SK-N-SH treated with all-trans-retinoic acid at 6 μM for 48 hours (cell line): Measurements from ENCODE around the gene GLDC.

Experiments
- ATAC-seq: fragments of 200-7000 bp; cut with Tn5 transposase; 3 replicates; pipeline ENCODE4 v1.9.1; 2020; ENCODE audit warnings: mild to moderate bottlenecking, moderate library complexity
- ARNTL ChIP-seq: fragments of 450-650 bp; formaldehyde crosslinking; IDR thresholded peaks from 2 replicates; pipeline ENCODE4 v1.5.0; 2020; ENCODE audit warnings: low read depth, mild to moderate bottlenecking, moderate library complexity, borderline replicate concordance
- BACH2 ChIP-seq: fragments of 250-450 bp; sonication (Bioruptor Pico); IDR thresholded peaks from 2 replicates; pipeline ENCODE4 v1.9.0; 2021; ENCODE audit warnings: mild to moderate bottlenecking, borderline replicate concordance
- CSDC2 ChIP-seq: fragments of 250-450 bp; sonication (Bioruptor Pico); IDR thresholded peaks from 2 replicates; pipeline ENCODE4 v1.5.0; 2020; ENCODE audit warnings: mild to moderate bottlenecking, moderate library complexity
- CSRNP3 ChIP-seq: fragments of 250-450 bp; sonication (Bioruptor Pico); IDR thresholded peaks from 2 replicates; pipeline ENCODE4 v1.5.1; 2021; ENCODE audit warnings: mild to moderate bottlenecking, moderate library complexity
- ESRRG ChIP-seq: fragments of 250-450 bp; sonication (Bioruptor Pico); IDR thresholded peaks from 2 replicates; pipeline ENCODE4 v1.6.1; 2021; ENCODE audit warnings: mild to moderate bottlenecking
- GLIS3 ChIP-seq: fragments of 250-450 bp; sonication (Bioruptor Pico); IDR thresholded peaks from 2 replicates; pipeline ENCODE4 v1.5.0; 2020; ENCODE audit warnings: mild to moderate bottlenecking, moderate library complexity
- OSR1 ChIP-seq: fragments of 250-450 bp; sonication (Bioruptor Pico); IDR thresholded peaks from 2 replicates; pipeline ENCODE4 v1.8.0; 2022; ENCODE audit warnings: moderate library complexity, mild to moderate bottlenecking, inconsistent platforms
- PATZ1 ChIP-seq: fragments of 250-450 bp; sonication (Bioruptor Pico); IDR thresholded peaks from 2 replicates; pipeline ENCODE4 v1.8.0; 2020; ENCODE audit warnings: mild to moderate bottlenecking, moderate library complexity, borderline replicate concordance
- POU6F1 ChIP-seq: fragments of 250-450 bp; sonication (Bioruptor Pico); IDR thresholded peaks from 2 replicates; pipeline ENCODE4 v1.8.0; 2021; ENCODE audit warnings: low read depth, mild to moderate bottlenecking, moderate library complexity, borderline replicate concordance
- RARB ChIP-seq: fragments of 250-450 bp; sonication (Bioruptor Pico); IDR thresholded peaks from 2 replicates; pipeline ENCODE4 v1.8.0; 2021; ENCODE audit warnings: mild to moderate bottlenecking, moderate library complexity
- SNAI2 ChIP-seq: fragments of 250-450 bp; sonication (Bioruptor Pico); IDR thresholded peaks from 2 replicates; pipeline ENCODE4 v1.5.0; 2020; ENCODE audit warnings: mild to moderate bottlenecking, moderate library complexity
- TOX ChIP-seq: fragments of 250-450 bp; sonication (Bioruptor Pico); IDR thresholded peaks from 2 replicates; pipeline ENCODE4 v1.8.0; 2021; ENCODE audit warnings: mild to moderate bottlenecking, moderate library complexity, borderline replicate concordance
- TSHZ2 ChIP-seq: fragments of 250-450 bp; sonication (Bioruptor Pico); IDR thresholded peaks from 2 replicates; pipeline ENCODE4 v1.5.0; 2020; ENCODE audit warnings: mild to moderate bottlenecking, moderate library complexity
- ZC3H10 ChIP-seq: fragments of 250-450 bp; sonication (Bioruptor Pico); IDR thresholded peaks from 2 replicates; pipeline ENCODE4 v1.5.1; 2021; ENCODE audit warnings: mild to moderate bottlenecking, moderate library complexity
- ZFP3 ChIP-seq: fragments of 250-450 bp; sonication (Bioruptor Pico); IDR thresholded peaks from 2 replicates; pipeline ENCODE4 v1.5.0; 2020; ENCODE audit warnings: mild to moderate bottlenecking, moderate library complexity
- ZFP30 ChIP-seq: fragments of 450-650 bp; formaldehyde crosslinking; IDR thresholded peaks from 2 replicates; pipeline ENCODE4 v1.5.0; 2022; ENCODE audit warnings: mild to moderate bottlenecking, moderate library complexity
- ZNF70 ChIP-seq: fragments of 450-650 bp; formaldehyde crosslinking; IDR thresholded peaks from 2 replicates; pipeline ENCODE4 v1.5.0; 2020; ENCODE audit warnings: mild to moderate bottlenecking, moderate library complexity
- ZNF8 ChIP-seq: fragments of 450-650 bp; formaldehyde crosslinking; IDR thresholded peaks from 2 replicates; pipeline ENCODE4 v1.5.0; 2020; ENCODE audit warnings: mild to moderate bottlenecking, moderate library complexity

Gene GLDC

GRCh38 chr9:6611865-6612264 is 33.7 kb downstream of the GLDC start:
- no peak for ATAC-seq
- no peak for TF ChIP-seq RARB (CRISPR knock-in tag)

- ATAC-seq = no peak
- TF ChIP-seq SNAI2 (no peak), ZNF70 (CRISPR knock-in tag) (no peak), ARNTL (no peak), OSR1 (no peak), ESRRG (CRISPR knock-in tag) (no peak)
Observed at GRCh38 chr9:6610073-6610472, 35.5 kb downstream of the GLDC start.

GRCh38 chr9:6609497-6610016 is 36.0 kb downstream of the GLDC start:
- ATAC-seq = no peak
- TF ChIP-seq BACH2 (CRISPR knock-in tag) (no peak), GLIS3 (no peak), CSRNP3 (CRISPR knock-in tag) (no peak), ZNF8 (CRISPR knock-in tag) (no peak), ZC3H10 (no peak), OSR1 (no peak), ESRRG (CRISPR knock-in tag) (no peak)

GRCh38 chr9:6605202-6605601 is 40.3 kb downstream of the GLDC start:
- ATAC-seq = no peak
- no peak for TF ChIP-seq CSDC2
- no peak for TF ChIP-seq PATZ1 (CRISPR knock-in tag)
- no peak for TF ChIP-seq ZNF8 (CRISPR knock-in tag)
- no peak for TF ChIP-seq RARB (CRISPR knock-in tag)
- TF ChIP-seq ARNTL = no peak

- no peak for ATAC-seq
- TF ChIP-seq CSDC2 (no peak), ARNTL (no peak), TSHZ2 (no peak), GLIS3 (no peak), OSR1 (no peak), SNAI2 (no peak), ESRRG (CRISPR knock-in tag) (no peak), ZFP30 (CRISPR knock-in tag) (no peak), RARB (CRISPR knock-in tag) (no peak), CSRNP3 (CRISPR knock-in tag) (no peak), ZNF8 (CRISPR knock-in tag) (no peak), ZNF70 (CRISPR knock-in tag) (no peak), POU6F1 (CRISPR knock-in tag) (no peak), TOX (no peak), ZFP3 (no peak), ZC3H10 (no peak)
Observed at GRCh38 chr9:6600426-6600825, 45.1 kb downstream of the GLDC start.
